PFSK-1 (cell line): ENCODE data around the gene ULK4.

ENCODE experiments used
- POLR2AphosphoS5 ChIP-seq: IDR thresholded peaks from 2 replicates; pipeline ENCODE4 v1.6.1; 2012; ENCODE audit warnings: low read depth, mild to moderate bottlenecking, control low read depth, low read length, moderate library complexity
- TAF1 ChIP-seq: IDR thresholded peaks from 2 replicates; pipeline ENCODE4 v1.6.1; 2012; ENCODE audit warnings: low read length, control low read depth, borderline replicate concordance; ENCODE audit not compliant: insufficient read depth
- TF ChIP-seq, protein P1 (sequence below), 2 experiments: IDR thresholded peaks; 2 replicates each; pipeline versions ENCODE4 v1.6.1 to v1.8.0; 2011 to 2012; ENCODE audit warnings: low read depth in 2 of 2, low read length in 2 of 2, control low read depth in 1 of 2, inconsistent platforms in 1 of 2, mild to moderate bottlenecking in 1 of 2, moderate library complexity in 1 of 2; ENCODE audit not compliant: insufficient read depth in 1 of 2

DNA sequence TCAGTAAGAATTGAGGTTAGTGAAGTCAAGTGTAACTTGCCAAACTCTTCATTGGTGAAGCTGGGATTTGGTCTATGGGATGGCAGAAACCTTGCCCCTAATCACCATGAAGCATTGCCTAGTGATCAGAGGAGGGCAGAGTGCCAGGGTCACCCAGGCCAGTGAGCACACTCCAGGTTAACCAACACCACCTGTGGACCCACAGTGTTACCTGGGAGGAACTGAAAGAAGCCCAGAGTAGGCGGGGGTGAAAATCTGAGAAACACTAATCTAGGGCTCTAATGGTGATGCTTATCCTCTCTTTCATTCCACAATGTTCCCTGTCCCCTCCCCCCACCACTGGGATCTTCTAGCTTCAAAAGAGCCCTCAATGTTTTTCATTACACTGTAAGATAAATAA is 389.8 kb downstream of the ULK4 start:
- TF ChIP-seq POLR2AphosphoS5, result no peak
- TF ChIP-seq TAF1, result no peak
- TF ChIP-seq, protein P1, sequence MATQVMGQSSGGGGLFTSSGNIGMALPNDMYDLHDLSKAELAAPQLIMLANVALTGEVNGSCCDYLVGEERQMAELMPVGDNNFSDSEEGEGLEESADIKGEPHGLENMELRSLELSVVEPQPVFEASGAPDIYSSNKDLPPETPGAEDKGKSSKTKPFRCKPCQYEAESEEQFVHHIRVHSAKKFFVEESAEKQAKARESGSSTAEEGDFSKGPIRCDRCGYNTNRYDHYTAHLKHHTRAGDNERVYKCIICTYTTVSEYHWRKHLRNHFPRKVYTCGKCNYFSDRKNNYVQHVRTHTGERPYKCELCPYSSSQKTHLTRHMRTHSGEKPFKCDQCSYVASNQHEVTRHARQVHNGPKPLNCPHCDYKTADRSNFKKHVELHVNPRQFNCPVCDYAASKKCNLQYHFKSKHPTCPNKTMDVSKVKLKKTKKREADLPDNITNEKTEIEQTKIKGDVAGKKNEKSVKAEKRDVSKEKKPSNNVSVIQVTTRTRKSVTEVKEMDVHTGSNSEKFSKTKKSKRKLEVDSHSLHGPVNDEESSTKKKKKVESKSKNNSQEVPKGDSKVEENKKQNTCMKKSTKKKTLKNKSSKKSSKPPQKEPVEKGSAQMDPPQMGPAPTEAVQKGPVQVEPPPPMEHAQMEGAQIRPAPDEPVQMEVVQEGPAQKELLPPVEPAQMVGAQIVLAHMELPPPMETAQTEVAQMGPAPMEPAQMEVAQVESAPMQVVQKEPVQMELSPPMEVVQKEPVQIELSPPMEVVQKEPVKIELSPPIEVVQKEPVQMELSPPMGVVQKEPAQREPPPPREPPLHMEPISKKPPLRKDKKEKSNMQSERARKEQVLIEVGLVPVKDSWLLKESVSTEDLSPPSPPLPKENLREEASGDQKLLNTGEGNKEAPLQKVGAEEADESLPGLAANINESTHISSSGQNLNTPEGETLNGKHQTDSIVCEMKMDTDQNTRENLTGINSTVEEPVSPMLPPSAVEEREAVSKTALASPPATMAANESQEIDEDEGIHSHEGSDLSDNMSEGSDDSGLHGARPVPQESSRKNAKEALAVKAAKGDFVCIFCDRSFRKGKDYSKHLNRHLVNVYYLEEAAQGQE (IDR thresholded peaks at IDR 0.05; ENCODE audit: insufficient read depth in 1 of 2, low read depth in 2 of 2, low read length in 2 of 2), result no peak
